ENCODE results near the gene HSPH1.

The HSPH1 gene

DNA sequence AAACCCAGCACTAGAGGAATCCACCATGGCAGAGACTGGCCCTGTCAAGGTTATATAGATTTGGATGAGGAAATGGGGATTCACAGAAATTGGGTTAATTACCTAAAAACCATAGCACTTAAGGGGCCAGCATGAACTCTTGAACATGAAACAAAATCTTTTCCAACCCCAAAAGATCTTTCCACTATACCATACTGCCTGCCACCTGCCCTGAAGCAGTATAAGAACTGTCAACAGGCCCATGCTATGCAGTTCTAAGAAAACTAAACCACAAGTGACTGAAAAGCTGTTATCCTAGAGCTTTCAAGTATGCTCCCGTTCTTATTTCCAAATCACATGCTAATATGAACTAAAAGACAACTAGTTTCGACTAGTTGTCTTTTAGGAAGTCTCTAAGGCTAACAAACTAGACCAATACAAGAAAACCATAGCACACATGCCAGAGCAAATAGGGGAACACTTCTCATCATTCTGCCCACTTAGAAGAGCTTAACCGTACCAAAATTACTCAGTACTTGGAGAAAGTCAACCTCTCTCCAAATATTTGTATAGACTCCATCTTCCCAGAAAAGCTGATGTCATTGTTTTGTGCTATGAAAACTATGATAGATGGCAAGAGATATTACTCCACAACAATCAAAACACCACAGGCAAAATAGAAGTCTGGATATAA lies 27.5 kb downstream of the HSPH1 start:
- DNase-seq (ENCODE audit: low read depth) = no peak
- no peak for TF ChIP-seq CTCF (IDR thresholded peaks at IDR 0.05; ENCODE audit: low read length, missing control alignments)

GRCh38 chr13:31133621-31134020 lies 28.1 kb downstream of the HSPH1 start:
- TF ChIP-seq CTCF (IDR thresholded peaks at IDR 0.05; ENCODE audit: low read length, missing control alignments) = no peak
- H3K4me3 ChIP-seq (replicated peaks; ENCODE audit: low read depth, low read length) = no peak overlapping the region
- DNase-seq (ENCODE audit: low read depth) = no peak

More for the DNA sequence above, 27.5 kb downstream of the HSPH1 start:
- no peak overlapping the region for H3K4me3 ChIP-seq (replicated peaks; ENCODE audit: low read depth, low read length)

- DNase-seq (ENCODE audit: low read depth) = no peak
- H3K4me3 ChIP-seq (replicated peaks; ENCODE audit: low read depth, low read length) = no peak overlapping the region
- TF ChIP-seq CTCF (IDR thresholded peaks at IDR 0.05; ENCODE audit: low read length, missing control alignments) = no peak
Measured at GRCh38 chr13:31131470-31131961, 30.2 kb downstream of the HSPH1 start.

DNA sequence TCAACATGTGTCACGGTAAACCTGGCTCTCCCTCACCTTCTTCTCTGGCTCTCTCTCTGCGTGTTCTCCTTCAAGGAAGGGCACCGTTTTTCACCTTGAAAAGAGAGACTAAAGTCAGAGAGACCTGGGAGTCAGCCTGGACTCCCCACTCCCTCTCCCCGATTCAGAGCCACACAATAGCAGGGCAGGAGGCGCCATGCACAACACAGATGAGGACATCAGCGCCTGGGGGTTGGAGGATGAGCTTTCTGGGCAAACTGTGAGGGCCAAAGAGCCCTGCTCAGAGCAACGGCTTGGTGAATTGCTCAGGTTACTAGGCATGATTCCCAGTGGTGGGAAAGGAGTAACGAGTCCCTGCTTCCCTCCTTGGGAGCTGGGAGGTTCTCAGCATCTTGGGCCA lies 32.3 kb downstream of the HSPH1 start:
- no peak for DNase-seq (ENCODE audit: low read depth)
- TF ChIP-seq CTCF (IDR thresholded peaks at IDR 0.05; ENCODE audit: low read length, missing control alignments) = no peak
- no peak overlapping the region for H3K4me3 ChIP-seq (replicated peaks; ENCODE audit: low read depth, low read length)

DNA sequence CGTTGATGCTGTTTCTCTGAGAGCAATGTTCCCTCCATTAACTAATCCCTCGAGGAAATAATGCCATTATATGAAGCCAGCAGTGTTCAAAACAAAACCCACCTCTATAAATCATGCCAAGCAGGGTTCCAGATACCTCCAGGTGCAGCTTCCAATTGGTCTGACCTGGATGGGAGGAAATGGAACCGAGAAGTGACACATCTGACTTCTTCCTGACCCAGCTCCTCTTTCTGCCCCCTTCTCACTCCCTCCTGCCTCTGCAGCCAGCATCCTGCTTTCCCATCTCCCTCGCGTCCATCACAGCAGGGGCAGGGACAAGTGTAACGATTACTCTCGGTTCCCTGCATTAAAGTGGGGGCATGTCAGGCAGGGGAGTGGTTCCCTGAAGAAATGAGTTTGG lies 37.5 kb downstream of the HSPH1 start:
- no peak for DNase-seq (ENCODE audit: low read depth)
- no peak for TF ChIP-seq CTCF (IDR thresholded peaks at IDR 0.05; ENCODE audit: low read length, missing control alignments)
- H3K4me3 ChIP-seq (replicated peaks; ENCODE audit: low read depth, low read length) = no peak overlapping the region

GRCh38 chr13:31122544-31123260 lies 39.0 kb downstream of the HSPH1 start:
- no peak overlapping the region for H3K4me3 ChIP-seq (replicated peaks; ENCODE audit: low read depth, low read length)
- no peak for DNase-seq (ENCODE audit: low read depth)
- no peak for TF ChIP-seq CTCF (IDR thresholded peaks at IDR 0.05; ENCODE audit: low read length, missing control alignments)
